Activated CD4-positive, alpha-beta T cell treated with anti-CD3 and anti-CD28 coated beads, Interleukin-2, amount 10 ng/mL, durations not matched to agents 7 days and 5 days (primary cell): ENCODE data around the gene UBA52. TPM values are rescaled to one million over a fixed set of nuclear protein-coding genes. Genes with fewer than 3 reads are reported as not detected.

Experiments used
- CTCF ChIA-PET: fragments of 350-600 bp; sonication (Branson Sonifier 250); formaldehyde crosslinking; loops from one replicate; lab custom pipeline; 2021; ENCODE audit warnings: antibody characterized with exemption; lab: Charles Lee
- POLR2A ChIA-PET: fragments of 350-600 bp; sonication (Branson Sonifier 250); formaldehyde crosslinking; loops from one replicate; lab custom pipeline; 2021; ENCODE audit warnings: antibody characterized with exemption; lab: Charles Lee
- DNase-seq: peaks from one replicate; pipeline ENCODE4 v3.0.0-alpha.2; 2020
- H3K27ac Mint-ChIP-seq: one replicate; pipeline ENCODE4 v1.8.0; 2021; ENCODE audit warnings: mild to moderate bottlenecking, moderate library complexity, mixed read lengths
- H3K27me3 Mint-ChIP-seq: one replicate; pipeline ENCODE4 v1.8.0; 2021; ENCODE audit warnings: mixed read lengths
- H3K36me3 Mint-ChIP-seq: one replicate; pipeline ENCODE4 v1.8.0; 2021; ENCODE audit warnings: low read depth, mixed read lengths
- H3K4me1 Mint-ChIP-seq: one replicate; pipeline ENCODE4 v1.8.0; 2021; ENCODE audit warnings: mixed read lengths
- H3K4me3 Mint-ChIP-seq: one replicate; pipeline ENCODE4 v1.8.0; 2021; ENCODE audit warnings: mild to moderate bottlenecking, moderate library complexity, mixed read lengths
- H3K9me3 Mint-ChIP-seq: one replicate; pipeline ENCODE4 v1.8.0; 2021; ENCODE audit warnings: mixed read lengths
- total RNA-seq, 2 experiments: library from RNA; stranded (reverse); gene quantifications; one replicate each; pipeline ENCODE4 v1.2.3, GENCODE V29; 2021

UBA52 gene
- total RNA-seq, 2 experiments from 2014 or later, result 1,627 to 1,778 TPM

DNA sequence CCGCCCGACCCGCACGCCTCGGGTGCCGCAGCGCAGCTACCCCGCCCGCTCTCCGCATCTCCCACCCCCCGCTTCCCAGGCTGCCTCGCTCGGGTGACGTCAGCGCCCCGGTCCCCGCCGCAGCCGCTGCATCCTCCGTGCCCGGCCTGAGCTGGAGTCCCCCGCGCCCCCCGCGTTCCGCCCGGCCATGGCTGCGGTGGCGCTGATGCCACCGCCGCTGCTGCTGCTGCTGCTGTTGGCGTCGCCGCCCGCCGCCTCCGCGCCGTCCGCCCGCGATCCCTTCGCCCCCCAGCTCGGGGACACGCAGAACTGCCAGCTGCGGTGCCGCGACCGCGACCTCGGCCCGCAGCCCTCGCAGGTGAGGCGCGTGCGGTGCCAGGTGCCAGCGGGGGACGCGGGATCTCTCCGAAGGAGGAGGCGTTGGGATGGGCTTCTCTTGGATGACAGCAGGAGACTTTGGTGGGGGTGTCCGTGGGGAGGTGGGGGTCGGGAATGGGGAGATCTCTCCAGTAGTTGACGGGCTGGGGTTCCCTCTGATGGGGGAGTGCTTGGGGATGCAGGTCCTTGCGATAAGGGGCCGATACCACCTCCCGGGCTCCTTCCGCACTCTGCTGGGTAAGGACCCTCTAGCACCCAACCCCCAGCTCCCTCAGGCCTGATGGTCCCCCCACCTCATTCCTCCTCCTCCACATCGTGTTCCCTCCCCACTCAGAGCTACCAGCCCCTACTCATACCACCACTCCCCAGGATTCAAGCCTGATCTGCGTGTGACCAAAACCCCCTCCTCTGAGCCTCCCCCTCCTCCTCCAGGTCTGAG, 41.3 kb downstream of the UBA52 start, which contains the start of gene TMEM59L:
TSS of gene TMEM59L (plus strand) at position 99 of the 817 bp plus-strand sequence. CDS start at position 188, 89 bp downstream.
- no peaks in the 10 kb centered on the region for H3K36me3 Mint-ChIP-seq
- peaks cover 14% of the 10 kb centered on the region for H3K4me1 Mint-ChIP-seq
- no peaks in the 10 kb centered on the region for H3K9me3 Mint-ChIP-seq
- peaks cover 68% of the 10 kb centered on the region for H3K27me3 Mint-ChIP-seq
- H3K27ac Mint-ChIP-seq, result no peak within 1 kb of the TSS
- ChIA-PET POLR2A (no interaction called here), CTCF (interaction anchor here (0.5 to 2.0 kb wide), 6 partner anchors 13 to 62 kb away, joined by 3 to 7 read pairs (median 4); no protein-coding TSS in a partner anchor)
- peak; percentile 36 for DNase-seq
- peak within 1 kb of the TSS; percentile 56 for H3K4me3 Mint-ChIP-seq

DNA sequence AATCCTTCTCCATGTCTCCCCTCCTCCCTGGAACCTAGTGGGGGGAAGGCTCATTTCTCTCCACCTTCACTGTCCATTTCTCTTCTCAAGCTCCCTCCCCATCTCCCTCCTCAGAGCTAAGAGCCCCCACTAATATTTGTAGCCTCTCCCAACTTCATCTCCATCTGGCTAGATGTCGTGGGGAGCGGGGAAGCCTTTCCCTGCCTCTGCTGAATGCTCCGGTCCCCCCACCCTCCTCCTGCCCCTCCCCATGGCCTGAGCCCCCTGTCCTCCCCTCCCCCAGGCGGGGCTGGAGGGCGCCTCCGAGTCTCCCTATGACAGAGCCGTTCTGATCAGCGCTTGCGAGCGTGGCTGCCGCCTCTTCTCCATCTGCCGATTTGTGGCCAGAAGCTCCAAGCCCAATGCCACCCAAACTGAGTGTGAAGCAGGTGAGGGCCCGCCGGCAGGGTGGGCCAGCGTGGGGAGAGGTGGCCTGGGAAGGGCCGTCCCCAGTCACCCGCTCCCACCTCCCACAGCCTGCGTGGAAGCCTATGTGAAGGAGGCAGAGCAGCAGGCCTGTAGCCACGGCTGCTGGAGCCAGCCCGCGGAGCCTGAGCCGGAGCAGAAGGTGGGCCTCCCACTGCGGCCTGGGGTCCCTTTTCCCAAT, 42.1 kb downstream of the UBA52 start:
- H3K4me1 Mint-ChIP-seq, result peaks cover 14% of the 10 kb centered on the region
- no peak for DNase-seq
- H3K4me3 Mint-ChIP-seq, result peak overlapping the region; percentile 26
- H3K27ac Mint-ChIP-seq, result no peak overlapping the region
- CTCF ChIA-PET, result interaction anchor here (1.3 to 2.0 kb wide), 3 partner anchors 12 to 25 kb away, joined by 4 to 7 read pairs (median 6); no protein-coding TSS in a partner anchor
- H3K27me3 Mint-ChIP-seq, result peaks cover 62% of the 10 kb centered on the region
- H3K36me3 Mint-ChIP-seq, result no peaks in the 10 kb centered on the region
- POLR2A ChIA-PET, result no interaction called here
- H3K9me3 Mint-ChIP-seq, result no peaks in the 10 kb centered on the region

DNA sequence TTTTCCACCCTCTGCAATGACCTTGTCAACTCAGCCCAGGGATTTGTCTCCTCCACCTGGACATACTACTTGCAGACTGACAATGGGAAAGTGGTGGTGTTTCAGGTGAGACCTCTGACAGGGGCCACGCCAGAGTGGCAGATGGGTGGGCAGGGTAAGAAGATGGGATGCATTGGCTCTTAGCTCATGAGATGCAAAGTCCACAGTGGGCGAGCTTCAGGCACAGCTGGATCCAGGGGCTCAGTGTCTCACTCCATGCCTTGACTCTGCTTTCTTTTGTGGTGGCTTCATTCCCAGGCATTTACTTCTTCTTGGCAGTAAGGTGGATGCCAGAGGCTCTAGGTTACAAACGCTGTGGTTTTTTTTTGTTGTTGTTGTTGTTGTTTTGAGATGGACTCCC, 44.4 kb downstream of the UBA52 start:
- no peaks in the 10 kb centered on the region for H3K36me3 Mint-ChIP-seq
- H3K9me3 Mint-ChIP-seq, result no peaks in the 10 kb centered on the region
- peaks cover 12% of the 10 kb centered on the region for H3K4me1 Mint-ChIP-seq
- CTCF ChIA-PET, result no interaction called here
- H3K4me3 Mint-ChIP-seq, result no peak overlapping the region
- POLR2A ChIA-PET, result interaction anchor here (0.6 kb wide), 1 partner anchor 920 kb away, joined by 3 read pairs; no protein-coding TSS in a partner anchor
- DNase-seq, result no peak
- peaks cover 42% of the 10 kb centered on the region for H3K27me3 Mint-ChIP-seq
- no peak overlapping the region for H3K27ac Mint-ChIP-seq

DNA sequence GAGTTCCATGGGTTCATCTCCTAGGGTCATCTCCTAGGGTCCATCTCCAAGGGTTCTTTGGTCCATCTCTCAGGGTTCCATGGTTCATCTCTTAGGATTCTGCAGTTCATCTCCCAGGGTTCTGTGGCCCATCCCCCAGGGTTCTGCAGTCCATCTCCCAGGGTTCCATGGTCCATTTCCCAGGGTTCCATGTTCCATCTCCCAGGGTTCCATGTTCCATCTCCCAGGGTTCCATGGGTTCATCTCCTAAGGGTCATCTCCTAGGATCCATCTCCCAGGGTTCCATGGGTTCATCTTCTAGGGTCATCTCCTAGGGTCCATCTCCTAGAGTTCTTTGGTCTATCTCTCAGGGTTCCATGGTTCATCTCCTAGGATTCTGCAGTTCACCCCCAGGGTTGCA, 45.9 kb downstream of the UBA52 start:
- no peak overlapping the region for H3K4me3 Mint-ChIP-seq
- H3K4me1 Mint-ChIP-seq, result peaks cover 6% of the 10 kb centered on the region

DNA sequence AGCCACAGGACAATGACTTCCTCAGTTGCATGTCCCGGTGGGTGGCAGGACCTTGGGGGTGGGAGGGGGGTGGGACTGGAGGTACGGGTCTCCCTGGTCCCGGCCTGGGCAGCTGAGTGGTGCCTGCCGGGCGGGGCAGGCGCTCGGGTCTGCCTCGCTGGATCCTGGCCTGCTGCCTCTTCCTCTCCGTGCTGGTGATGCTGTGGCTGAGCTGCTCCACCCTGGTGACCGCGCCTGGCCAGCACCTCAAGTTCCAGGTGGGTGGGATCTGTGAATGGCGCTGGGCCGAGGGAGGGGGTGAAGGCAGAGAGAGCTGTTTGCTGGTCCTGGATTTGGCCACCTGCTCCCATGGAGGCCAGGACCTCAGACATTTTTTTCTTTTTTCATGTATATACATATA, 46.6 kb downstream of the UBA52 start:
- H3K4me1 Mint-ChIP-seq, result peaks cover 4% of the 10 kb centered on the region
- CTCF ChIA-PET, result no interaction called here
- POLR2A ChIA-PET, result no interaction called here

More for the DNA sequence above, 45.9 kb downstream of the UBA52 start:
- ChIA-PET POLR2A (no interaction called here), CTCF (no interaction called here)
- H3K27ac Mint-ChIP-seq, result no peak overlapping the region
- H3K27me3 Mint-ChIP-seq, result peaks cover 30% of the 10 kb centered on the region
- H3K36me3 Mint-ChIP-seq, result no peaks in the 10 kb centered on the region
- no peaks in the 10 kb centered on the region for H3K9me3 Mint-ChIP-seq
- DNase-seq, result no peak

DNA sequence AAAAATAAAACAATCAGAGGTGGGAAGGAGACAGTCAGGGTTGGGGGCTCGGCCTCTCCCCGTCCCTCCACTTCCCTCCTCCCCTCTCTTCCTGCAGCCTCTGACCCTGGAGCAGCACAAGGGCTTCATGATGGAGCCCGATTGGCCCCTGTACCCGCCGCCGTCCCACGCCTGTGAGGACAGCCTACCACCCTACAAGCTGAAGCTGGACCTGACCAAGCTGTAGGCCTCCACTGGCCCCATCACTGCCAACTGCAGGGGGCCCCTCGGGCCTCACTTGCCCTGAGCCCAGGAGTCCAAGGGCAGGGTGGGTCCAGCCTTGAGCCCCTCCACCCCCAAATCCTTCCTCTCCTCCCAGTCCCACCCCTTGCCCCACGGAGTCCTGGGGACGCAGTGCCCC, 48.7 kb downstream of the UBA52 start:
- Mint-ChIP-seq H3K4me1 (peaks cover 1% of the 10 kb centered on the region), H3K27me3 (peaks cover 7% of the 10 kb centered on the region), H3K36me3 (no peaks in the 10 kb centered on the region), H3K4me3 (no peak overlapping the region), H3K27ac (no peak overlapping the region), H3K9me3 (no peaks in the 10 kb centered on the region)
- ChIA-PET CTCF (no interaction called here), POLR2A (no interaction called here)
- no peak for DNase-seq

More for the DNA sequence above, 46.6 kb downstream of the UBA52 start:
- H3K4me3 Mint-ChIP-seq, result no peak overlapping the region
- H3K36me3 Mint-ChIP-seq, result no peaks in the 10 kb centered on the region
- no peak for DNase-seq
- no peak overlapping the region for H3K27ac Mint-ChIP-seq
- no peaks in the 10 kb centered on the region for H3K9me3 Mint-ChIP-seq
- H3K27me3 Mint-ChIP-seq, result peaks cover 28% of the 10 kb centered on the region

DNA sequence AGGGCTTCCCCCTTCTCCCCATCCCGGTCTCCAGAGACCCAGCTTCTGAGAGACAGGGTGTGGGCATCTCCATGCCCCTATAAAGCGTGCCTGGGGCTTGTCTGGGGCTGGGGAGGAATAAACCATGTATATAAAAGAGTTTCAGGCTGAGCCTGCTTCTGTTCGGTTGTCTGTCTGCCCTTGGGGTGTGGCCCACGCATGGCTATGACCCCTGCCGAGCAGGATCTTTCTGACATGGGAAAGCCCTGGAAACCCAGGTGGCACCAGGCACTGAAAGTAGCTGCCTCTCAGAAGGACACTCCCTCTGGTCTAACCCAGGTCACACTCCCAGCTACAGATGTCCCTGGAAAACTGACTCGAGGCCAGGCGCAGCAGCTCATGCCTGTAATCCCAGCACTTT, 49.2 kb downstream of the UBA52 start:
- POLR2A ChIA-PET, result no interaction called here
- no peak for DNase-seq
- peaks cover 1% of the 10 kb centered on the region for H3K4me1 Mint-ChIP-seq
- no peaks in the 10 kb centered on the region for H3K36me3 Mint-ChIP-seq
- peaks cover 3% of the 10 kb centered on the region for H3K27me3 Mint-ChIP-seq
- H3K4me3 Mint-ChIP-seq, result no peak overlapping the region
- no peaks in the 10 kb centered on the region for H3K9me3 Mint-ChIP-seq
- no peak overlapping the region for H3K27ac Mint-ChIP-seq
- CTCF ChIA-PET, result interaction anchor here (0.6 kb wide), 1 partner anchor 1795 kb away, joined by 4 read pairs; no protein-coding TSS in a partner anchor

DNA sequence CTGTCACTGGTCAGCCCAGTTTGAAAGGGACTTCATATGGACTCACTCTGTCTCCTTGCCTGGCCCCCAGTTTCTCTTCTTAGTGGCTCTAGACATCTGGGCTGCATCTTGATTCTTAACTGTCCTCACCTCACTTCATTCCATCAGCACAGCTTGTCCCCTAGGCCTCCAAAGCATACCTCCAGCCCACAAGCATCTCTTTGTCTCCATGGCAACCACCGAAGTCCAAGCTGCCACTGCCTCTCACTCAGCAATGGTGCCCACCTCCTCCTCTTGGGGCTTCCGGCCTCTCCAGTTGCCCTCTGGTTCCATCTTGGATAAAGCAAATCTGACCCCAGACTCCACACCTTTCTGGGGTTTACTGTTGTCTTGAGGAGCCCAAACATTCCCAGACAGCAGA, 55.2 kb downstream of the UBA52 start:
- ChIA-PET CTCF (interaction anchor here (0.7 kb wide), 1 partner anchor 391 kb away, joined by 3 read pairs; no protein-coding TSS in a partner anchor), POLR2A (no interaction called here)
- H3K9me3 Mint-ChIP-seq, result no peaks in the 10 kb centered on the region
- DNase-seq, result no peak
- H3K4me1 Mint-ChIP-seq, result peaks cover 1% of the 10 kb centered on the region
- H3K27ac Mint-ChIP-seq, result peak overlapping the region; percentile 2
- H3K4me3 Mint-ChIP-seq, result no peak overlapping the region
- H3K36me3 Mint-ChIP-seq, result no peaks in the 10 kb centered on the region
- no peaks in the 10 kb centered on the region for H3K27me3 Mint-ChIP-seq

Other genes with a start within 250 kb of the UBA52 start
- 100 to 1,000 TPM; 156 to 181 TPM for gene LSM4, start 248.8 kb upstream of the UBA52 start, total RNA-seq
- 10 to 100 TPM; 24.1 to 24.8 TPM for gene PGPEP1, start 231.3 kb upstream of the UBA52 start, total RNA-seq
- not detected for gene GDF15, start 185.7 kb upstream of the UBA52 start, total RNA-seq
- not detected for gene LRRC25, start 174.2 kb upstream of the UBA52 start, total RNA-seq
- gene SSBP4, start 152.5 kb upstream of the UBA52 start, total RNA-seq, result 100 to 1,000 TPM; 112 to 123 TPM
- gene ISYNA1, start 133.7 kb upstream of the UBA52 start, total RNA-seq, result 10 to 100 TPM; 10.7 to 12.1 TPM
- 10 to 100 TPM; 20.3 to 20.9 TPM for gene ELL, start 49.8 kb upstream of the UBA52 start, total RNA-seq
- 100 to 1,000 TPM; 185 to 206 TPM for gene FKBP8, start 28.3 kb upstream of the UBA52 start, total RNA-seq
- gene KXD1, start 14.0 kb upstream of the UBA52 start, total RNA-seq, result 10 to 100 TPM; 95.4 to 100.0 TPM
- gene REX1BD, start 16.9 kb downstream of the UBA52 start, total RNA-seq, result 10 to 100 TPM; 73.0 to 85.2 TPM
- gene CRLF1, start 34.9 kb downstream of the UBA52 start, total RNA-seq, result not detected
- under 1 TPM in 1 of 2 experiments, not detected in 1; 0.12 TPM for gene TMEM59L, start 41.0 kb downstream of the UBA52 start, total RNA-seq
- 10 to 100 TPM in 1 of 2 experiments, 1 to 10 TPM in 1; 10.0 to 11.4 TPM for gene KLHL26, start 65.2 kb downstream of the UBA52 start, total RNA-seq
- 10 to 100 TPM; 10.2 to 10.3 TPM for gene CRTC1, start 111.8 kb downstream of the UBA52 start, total RNA-seq
- gene COMP, start 219.4 kb downstream of the UBA52 start, total RNA-seq, result not detected